Superior temporal gyrus (tissue), 1 donor: Measurements from ENCODE around the gene STARD13.
"Not testable (repeated sequence)": the region's sequence is repeated elsewhere in the genome, so short reads cannot be mapped to it uniquely, and the experiment has no call there.

Source experiments
- DNase-seq: peaks from one replicate; pipeline ENCODE4 v3.0.0-alpha.2; 2016; ENCODE audit errors: extremely low spot score

Gene STARD13

DNA sequence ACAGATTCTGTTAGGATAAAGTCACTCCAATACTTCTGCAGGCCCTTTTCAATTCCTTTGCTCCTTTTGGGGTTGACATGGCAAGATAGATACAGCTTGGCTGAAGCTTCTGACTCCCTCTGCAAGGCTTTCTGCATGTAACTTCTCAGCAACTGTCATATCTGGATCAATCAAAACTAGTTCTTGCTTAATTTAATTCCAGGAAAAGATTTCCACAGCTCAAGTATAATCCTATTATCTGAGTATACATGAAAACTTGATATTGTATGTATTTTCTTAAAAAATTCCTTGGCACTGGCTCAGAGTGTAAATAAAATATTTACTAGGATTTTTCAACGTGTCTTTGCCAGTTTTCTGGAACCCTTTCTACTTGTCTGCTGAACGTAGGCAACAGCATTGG lies 109.6 kb downstream of the STARD13 start:
- DNase-seq, result no peak

DNA sequence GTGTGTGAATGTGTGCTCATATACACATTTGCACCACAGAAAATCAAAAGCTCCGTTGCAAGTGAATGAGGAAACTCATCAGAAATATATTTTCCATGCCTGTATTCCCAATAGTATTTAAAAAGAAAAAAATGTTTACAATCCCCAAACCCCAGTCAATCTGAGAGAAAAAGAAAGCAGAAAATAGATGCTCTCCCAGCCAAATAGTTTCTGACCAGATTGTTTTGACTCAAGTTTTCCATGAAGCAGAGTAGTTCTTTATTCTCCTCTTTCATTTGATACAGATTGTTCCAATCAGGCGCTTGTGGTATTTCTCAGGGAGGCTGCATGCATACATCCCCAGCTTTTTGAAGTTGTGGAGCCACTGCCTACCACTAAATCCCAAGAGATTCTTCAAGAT lies 110.6 kb downstream of the STARD13 start:
- no peak for DNase-seq

DNA sequence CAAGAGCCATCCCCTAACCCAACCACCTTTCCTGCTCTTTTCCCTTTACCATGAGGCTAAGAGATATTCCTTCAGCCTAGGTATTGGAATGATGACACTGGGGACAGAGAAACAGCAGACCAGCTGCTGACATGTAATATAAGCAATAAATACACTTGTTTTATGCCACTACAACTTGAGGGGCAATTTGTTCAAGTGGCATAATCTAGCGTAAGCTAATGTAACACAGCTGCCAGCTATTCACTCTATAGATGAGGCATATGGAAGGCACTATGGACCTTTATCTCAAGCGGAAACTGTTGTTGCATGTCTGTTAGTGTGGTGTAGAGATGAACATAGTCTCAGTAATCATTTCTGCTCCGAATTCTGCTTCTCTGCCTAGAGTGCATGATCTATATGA lies 111.1 kb downstream of the STARD13 start:
- no peak for DNase-seq

DNA sequence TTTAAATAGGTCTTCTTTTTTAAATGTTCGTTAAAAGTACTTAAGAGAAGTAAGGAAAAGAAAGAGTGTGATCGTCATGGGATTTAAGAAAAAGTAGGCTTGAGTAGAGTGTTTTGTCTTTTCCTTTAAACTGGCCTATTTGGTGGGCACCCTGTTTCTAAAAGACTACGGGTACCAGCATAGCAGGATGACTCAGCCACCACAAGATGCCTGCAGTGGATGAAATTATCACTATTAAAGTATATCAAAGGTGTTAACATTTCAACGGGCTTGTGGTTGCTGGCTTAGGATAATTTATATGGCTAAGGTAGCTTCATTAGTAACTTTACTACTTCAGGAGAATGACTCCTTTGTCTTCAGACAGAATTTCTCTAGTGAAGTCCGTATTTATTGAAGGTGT lies 112.6 kb downstream of the STARD13 start:
- DNase-seq, result no peak

DNA sequence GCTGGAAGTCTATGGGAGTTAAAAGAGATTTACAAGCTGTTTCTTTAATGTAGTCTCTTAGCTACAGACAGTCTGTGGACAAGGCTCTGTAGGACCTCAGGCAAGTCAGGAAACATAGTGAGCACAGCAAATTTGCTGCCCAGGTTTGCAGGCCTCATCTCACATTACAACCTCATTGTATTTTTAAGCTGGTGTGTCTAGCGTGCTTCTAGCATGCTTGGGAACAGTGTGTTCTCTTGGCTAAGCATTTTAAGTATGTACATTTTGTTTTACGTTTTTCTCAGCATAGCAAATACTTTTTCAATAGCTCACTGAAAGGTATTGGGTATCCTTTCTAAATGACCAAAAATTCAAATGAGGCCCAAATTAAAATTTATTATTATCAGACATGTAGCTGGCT lies 113.2 kb downstream of the STARD13 start:
- DNase-seq, result no peak

DNA sequence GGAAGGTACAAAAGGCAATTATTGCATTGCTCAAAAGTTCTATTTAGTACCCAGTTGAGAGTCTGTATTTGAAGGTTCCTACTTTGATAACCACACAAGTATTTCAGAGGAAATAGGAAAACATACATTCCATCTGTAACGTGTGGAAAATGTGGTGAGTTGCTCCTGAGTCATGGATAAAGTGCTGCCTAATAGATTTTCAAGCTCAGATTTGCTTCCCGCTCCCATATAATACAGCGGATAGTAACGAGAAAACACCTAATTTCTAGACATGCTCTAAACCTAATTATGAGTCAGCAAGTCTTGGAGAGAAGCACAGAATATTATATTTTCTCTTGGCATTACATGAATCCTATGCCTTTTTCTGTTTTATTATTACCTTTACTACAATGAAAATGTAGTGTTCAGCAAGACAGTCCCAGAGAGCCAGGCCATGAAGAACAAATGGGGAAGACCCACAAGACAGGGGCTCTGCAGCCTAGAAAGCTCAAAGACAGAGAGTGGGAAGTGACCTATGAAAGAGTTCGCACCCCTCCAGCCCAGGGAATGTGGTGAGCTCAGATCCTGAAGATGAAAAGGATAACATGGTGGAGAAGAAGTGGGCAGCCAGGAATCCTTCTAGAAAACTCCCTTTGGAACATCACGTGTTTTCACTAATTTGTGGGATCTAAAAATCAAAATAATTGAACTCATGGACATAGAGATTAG lies 116.1 kb downstream of the STARD13 start:
- DNase-seq, result no peak

DNA sequence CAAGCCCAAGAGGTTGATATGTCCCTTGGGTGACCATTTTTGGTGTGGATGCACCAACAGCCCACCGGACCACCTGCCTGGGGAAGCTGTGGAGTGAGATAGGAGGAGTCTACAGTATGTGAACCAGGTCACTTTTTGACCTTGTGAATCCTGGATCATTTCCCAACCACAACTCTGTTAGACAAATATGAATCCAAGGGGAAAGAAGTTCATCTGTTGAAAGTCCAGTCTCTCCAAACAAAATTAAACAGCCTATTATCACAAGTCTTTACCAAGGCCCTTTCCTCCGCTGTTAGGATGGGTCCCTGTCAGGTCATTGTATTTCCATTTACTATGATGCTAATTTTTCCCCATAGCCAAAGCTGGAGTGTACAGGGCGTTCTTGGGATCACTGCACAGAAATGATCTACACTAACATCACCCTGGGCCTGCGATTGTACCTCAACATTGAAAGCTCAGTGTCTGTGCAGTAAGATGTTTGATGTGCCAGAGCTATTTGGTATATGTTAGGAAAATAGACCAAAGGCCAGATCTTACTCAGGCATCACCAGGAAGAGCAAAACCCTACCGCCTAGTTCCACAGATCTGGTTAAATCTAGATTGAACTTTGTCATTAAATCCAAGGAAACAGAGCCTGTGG lies 117.1 kb downstream of the STARD13 start:
- no peak for DNase-seq

DNA sequence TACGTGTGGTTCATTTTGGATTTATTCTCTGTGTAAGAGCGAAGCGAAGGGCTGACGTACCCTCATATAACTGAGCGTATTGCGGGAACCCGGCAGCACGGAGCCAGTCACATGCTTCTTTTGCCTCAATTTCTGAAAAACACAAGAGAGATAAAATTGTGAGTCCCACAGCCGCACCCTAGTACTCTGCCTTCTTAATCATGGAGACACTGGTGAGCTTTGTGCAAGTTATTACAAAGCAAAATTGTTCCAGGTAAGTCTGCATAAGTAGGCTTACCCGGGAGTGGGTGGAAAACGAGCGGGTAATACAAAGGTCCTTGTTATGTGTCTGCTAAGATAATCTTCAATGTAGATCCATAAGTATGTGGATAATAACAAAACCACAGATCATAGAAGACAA lies 118.1 kb downstream of the STARD13 start:
- DNase-seq, result no peak

DNA sequence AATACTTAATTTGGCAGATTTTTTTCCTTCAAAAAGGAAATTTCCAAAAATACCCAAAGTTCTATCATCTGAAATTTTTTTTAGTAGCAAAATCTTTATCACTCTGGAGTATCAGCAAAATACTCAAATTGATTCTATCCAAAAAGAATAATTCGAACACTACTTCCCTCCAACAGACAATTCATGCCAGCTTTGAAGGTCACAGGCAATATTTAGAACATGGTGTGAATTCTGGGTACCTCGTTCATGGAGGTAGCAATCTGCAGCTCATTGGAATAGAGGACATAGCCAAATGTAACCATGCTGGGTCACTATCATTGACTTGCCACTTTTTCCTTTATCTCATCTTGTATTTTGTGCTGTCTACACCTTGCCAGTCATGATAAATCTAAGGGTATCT lies 119.8 kb downstream of the STARD13 start:
- no peak for DNase-seq

DNA sequence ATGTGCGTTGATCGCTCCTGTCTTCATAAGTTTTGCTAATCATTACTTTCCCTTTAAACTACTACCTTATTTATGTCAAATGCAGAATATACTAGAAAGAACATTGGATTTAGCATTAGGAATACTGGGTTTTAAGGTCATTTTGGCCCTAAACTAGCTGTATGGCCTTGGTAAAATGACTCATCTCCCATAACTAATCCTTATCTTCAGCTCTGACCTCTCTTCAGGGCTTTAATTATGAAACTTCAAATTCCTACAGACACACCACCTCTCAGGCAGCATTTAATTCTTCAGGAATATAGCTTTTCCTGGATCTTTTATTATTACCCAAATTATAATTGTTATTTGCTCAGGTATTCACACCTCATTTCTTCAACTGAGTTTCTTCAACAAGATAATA lies 121.2 kb downstream of the STARD13 start:
- DNase-seq, result no peak

DNA sequence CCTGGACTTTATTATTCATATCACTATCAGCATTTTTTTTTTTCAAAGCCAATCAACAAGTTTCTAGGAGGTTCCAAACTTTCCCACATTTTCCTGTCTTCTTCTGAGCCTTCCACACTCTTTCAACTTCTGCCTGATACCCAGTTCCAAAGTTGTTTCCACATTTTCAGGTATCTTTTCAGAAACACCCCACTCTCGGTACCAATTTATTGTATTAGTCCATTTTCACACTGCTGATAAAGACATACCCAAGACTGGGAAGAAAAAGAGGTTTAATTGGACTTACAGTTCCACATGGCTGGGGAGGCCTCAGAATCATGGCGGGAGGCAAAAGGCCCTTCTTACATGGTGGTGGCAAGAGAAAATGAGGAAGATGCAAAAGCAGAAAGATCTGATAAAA lies 122.8 kb downstream of the STARD13 start:
- DNase-seq, result not testable (repeated sequence)

DNA sequence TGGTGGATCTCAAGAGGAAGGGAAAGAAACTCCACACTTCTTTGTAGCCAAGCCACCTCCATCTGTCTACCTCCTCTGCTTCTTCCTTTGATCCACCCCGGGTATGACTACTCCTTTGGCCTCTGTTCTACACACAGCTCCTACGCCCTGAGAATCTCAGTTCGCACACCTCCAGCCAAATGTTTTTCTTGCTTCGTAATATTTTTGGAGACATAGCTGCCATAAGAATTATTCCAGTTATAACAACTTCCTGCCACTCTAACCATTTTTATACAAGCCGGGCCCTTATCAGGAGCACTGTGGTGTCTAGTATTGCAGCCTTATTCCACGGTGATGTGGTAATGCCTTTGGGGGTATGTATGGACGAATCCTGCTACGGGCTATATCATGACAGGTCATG lies 126.7 kb downstream of the STARD13 start:
- DNase-seq, result no peak

DNA sequence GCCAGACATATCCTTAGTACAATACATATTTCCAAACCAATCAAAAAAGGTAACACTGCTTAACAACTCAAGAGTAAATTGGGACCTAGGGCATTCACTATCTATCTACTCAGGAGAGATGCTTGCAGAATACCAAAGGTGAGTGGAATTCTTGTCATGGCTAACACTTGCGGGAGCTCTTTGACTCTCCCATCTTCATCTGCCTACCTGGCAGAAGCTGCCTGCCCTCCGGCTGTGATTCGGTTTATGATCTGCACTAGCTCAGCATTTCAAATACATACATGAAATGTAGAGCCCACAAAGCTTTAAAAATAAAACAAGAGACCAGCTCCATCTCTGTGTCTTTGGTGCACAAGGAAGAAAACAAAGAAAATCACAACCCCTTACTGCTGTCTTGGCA lies 127.3 kb downstream of the STARD13 start:
- no peak for DNase-seq

DNA sequence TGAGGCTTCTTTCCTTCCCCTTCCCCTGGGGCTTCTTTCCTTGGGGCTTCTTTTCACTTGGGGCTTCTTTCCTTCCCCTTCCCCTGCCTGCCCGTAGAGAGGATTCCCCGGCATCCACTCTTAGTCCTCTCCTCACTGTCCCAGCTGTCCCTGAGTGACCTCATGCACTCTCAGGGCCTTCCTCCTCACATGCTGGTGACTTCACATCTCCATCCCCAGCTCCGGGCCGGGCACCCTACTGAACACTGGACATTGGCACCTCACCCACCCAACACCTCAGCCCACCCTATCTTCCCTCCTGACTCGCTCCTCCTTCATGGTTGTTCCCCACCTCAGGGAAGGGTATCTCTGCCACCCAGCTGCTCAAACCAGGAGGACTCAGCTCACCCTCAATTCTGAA lies 130.6 kb downstream of the STARD13 start:
- no peak for DNase-seq

DNA sequence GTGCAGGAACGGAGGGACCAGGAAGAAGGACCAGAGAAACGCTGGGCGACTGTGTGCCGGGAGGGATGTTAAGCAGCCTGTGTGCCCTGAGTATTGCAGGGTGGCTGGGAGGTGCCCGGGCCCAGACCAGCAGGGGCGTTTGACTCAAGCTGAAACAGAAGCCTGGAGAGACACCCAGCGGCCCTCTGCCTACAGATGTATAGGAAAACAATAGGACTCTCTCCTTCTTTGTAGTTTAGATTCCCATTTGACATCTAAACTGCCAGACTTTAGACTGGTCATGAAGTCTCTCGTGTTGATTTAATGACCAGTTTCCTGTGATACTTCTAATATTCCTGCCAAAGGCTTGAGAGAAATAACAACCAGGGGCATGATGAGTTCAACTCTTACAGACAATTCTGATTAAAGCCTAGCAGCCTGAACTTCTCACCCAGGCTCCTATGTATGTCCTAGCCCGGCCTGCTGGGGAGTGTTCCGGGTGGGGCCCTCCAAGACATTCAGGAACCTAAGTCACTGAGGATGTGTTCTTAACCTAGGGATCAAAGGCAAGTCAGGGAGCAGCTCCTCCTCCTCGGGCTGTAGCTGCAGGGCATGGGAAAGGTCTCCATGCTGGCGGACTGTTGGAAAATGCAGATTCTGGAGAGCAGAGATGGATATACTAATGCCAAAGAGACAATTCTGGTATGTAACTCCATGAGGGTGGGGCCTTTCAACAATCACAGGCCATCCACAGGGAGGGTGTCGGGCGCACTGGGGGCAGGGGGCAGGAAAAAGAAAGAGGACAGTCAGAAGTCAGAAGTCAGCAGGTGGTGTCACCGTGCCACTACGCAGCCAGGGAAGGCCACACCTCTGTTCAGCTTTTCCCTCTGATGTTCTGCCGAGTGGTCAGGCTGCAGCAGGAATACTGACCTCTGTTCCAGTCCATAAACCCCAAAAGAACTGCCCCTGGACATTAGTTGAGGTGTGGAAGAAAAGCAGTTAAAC lies 131.8 kb downstream of the STARD13 start:
- DNase-seq, result no peak

DNA sequence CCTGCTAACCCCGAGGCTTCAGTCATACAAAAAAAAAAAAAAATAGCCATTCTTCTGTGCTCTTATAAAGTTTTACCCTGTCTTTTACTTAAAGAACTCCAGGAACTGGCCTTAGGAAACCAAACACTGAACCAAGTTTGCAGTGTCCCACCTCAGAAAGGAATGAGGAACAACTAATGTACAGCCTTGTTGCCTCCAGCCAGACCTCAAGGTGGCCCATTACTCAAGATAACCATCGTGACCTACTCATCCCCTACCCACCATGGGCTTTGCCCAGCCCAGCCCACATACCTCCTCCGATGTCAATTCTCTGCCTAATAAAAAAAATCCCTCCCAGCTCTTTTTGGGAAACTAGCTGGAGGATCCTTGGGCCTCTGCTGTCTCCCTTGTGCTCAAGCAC lies 133.2 kb downstream of the STARD13 start:
- no peak for DNase-seq

DNA sequence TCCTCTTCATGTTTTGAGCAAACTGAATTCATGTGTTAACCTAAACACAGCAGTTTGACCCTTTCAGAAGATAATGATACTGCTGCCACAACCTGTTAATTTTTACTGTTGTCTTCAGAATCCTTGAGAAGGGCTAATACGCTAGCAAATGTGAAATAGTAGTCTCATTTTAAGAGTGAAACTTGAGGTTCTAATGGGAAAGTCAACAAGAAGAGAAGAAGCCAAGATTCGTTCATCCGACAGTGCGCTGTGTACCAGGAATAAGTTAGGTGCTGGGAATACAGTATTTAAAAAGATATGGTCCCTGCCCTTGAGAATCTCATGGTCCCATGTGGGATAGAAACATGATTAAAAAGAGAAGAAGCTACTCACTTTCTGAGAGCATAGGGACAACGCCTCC lies 134.9 kb downstream of the STARD13 start:
- DNase-seq, result no peak

DNA sequence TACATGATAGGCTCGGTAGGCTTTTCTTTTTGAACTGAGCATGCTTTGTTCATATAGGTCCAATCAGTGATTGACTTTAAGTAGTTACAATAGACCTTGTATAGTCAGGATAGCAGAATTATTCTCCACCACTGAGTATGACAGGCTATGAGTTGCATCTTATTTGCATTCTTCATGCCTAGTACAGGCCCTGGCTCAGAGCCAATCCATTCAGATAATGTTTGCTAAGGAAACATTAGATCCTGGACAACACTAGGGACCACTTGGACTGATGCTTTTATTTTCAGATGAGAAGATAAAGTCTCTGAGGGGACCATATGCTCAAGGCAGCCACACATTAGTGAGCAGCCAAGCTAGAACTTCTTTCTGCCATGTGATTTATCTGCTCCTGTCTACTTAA lies 135.4 kb downstream of the STARD13 start:
- no peak for DNase-seq

DNA sequence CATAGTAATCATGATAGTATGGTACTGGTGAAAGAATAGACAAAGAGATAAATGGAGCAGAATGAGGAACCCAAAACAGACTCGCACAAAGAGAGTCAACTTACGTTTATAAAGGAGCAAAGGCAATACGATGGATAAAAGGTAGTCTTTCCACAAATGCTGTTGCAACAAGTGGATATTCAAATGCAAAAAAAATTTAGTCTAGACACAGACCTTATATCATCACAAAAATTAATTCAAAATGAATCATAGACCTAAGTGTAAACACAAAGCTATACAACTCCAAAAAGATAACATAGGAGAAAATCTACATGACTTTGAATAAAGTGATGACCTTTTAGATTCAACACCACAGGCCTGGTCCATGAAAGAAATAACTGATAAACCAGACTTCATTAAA lies 137.7 kb downstream of the STARD13 start:
- DNase-seq, result no peak

DNA sequence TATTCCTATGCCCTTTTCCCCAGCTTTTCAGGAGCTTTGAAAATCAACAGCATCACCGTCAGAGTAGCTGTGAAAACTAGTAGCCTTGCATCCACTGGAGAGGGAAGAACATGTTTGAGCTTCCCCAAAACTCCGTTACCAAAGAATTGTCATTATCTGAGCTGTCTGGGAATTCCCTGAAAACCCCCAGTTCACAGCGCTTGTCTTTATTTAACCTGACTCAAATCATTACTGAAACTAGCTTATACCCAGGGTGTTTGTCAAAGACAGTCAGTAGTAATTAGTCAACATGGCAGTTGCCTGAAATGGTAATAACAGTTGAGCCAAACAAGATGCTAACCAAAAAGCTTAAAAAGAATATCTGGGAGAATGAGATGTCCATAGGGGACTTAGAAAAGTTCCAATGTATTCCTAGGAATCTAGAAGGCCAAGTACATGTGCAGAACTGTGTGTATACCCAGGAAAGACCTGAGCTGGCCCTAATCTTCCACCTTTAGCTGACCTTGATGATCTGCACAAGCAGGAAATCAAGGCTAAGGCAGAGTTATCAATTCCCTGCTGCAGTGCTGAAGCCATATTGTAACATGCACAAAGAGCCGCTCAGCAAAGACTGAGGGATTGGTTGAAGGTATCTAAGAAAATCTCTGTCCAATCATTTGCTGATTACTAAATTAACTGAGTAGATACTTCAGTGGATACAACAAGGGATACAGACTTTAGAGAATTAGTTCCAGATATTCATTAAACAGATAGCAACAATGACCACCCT lies 138.5 kb downstream of the STARD13 start:
- DNase-seq, result no peak

DNA sequence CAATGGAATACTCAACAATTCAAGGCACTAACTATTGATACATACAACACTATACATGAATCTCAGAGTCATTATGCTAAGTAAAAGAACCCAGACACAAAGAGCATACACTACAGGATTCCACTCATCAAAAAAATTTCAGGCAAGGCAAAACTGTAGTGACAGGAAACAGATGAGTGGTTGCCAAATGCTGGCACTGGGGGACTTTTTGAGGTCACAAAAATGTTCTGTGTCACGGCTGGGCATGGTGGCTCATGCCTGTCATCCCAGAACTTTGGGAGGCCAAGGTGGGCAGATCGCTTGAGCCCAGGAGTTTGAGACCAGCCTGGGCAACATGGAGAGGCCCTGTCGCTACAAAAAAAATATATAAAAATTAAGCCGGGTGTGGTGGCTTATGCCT lies 139.9 kb downstream of the STARD13 start:
- DNase-seq, result no peak

DNA sequence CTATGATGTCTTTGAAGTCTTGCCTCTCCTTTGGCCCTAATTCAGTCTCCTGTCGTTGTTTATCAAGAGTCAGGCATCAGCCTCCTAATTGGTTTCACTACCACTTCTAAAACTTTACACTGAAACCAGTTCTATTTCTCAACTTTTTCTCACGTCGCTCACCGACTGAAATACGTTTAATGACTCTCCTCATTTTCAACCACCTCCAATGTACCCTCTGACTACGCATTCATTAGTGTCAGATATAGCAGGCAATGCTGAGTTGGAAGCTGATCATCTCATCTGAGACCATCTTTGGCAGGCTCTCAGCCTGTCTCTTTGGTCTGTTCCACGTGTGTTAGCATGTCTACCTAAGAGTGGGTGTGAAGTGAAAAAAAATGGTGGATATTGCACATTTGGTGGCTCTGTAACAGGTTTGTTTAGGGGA lies 141.2 kb downstream of the STARD13 start:
- no peak for DNase-seq
